ENCODE results near the gene GLT8D2.

The GLT8D2 gene

GRCh38 chr12:104000807-104001434, 49.1 kb downstream of the GLT8D2 start:
- DNase-seq (ENCODE audit: low read depth): peak; percentile 8

- DNase-seq (ENCODE audit: low read depth): no peak
Observed at GRCh38 chr12:103998976-103999375, 51.0 kb downstream of the GLT8D2 start.

- DNase-seq (ENCODE audit: low read depth): no peak
Observed at GRCh38 chr12:103997286-103997900, 52.6 kb downstream of the GLT8D2 start.

GRCh38 chr12:103996595-103996994, 53.4 kb downstream of the GLT8D2 start:
- no peak for DNase-seq (ENCODE audit: low read depth)

- DNase-seq (ENCODE audit: low read depth): no peak
Observed at GRCh38 chr12:103994235-103994634, 55.8 kb downstream of the GLT8D2 start.

GRCh38 chr12:103986829-103987228, 63.2 kb downstream of the GLT8D2 start:
- DNase-seq (ENCODE audit: low read depth): peak; percentile 76

GRCh38 chr12:103978384-103978982, 71.5 kb downstream of the GLT8D2 start:
- DNase-seq (ENCODE audit: low read depth): no peak

GRCh38 chr12:103975368-103975767, 74.6 kb downstream of the GLT8D2 start:
- DNase-seq (ENCODE audit: low read depth): no peak

GRCh38 chr12:103973909-103974308, 76.1 kb downstream of the GLT8D2 start:
- DNase-seq (ENCODE audit: low read depth): no peak

- DNase-seq (ENCODE audit: low read depth): peak; percentile 57
Observed at GRCh38 chr12:103969391-103969790, 80.6 kb downstream of the GLT8D2 start.

GRCh38 chr12:103966736-103967135, 83.3 kb downstream of the GLT8D2 start:
- DNase-seq (ENCODE audit: low read depth): no peak

- peak; percentile 99 for DNase-seq (ENCODE audit: low read depth)
Observed at GRCh38 chr12:103965590-103966504, 84.1 kb downstream of the GLT8D2 start, which contains the start of gene TDG. TDG (plus strand) TSS chr12:103965872; CDS start chr12:103966038, 166 bp downstream.

GRCh38 chr12:103965255-103965589, 84.8 kb downstream of the GLT8D2 start:
- DNase-seq (ENCODE audit: low read depth): no peak

GRCh38 chr12:103964805-103965204, 85.2 kb downstream of the GLT8D2 start:
- no peak for DNase-seq (ENCODE audit: low read depth)

- DNase-seq (ENCODE audit: low read depth): no peak
Observed at GRCh38 chr12:103962493-103962892, 87.5 kb downstream of the GLT8D2 start.

GRCh38 chr12:103960616-103961227, 89.3 kb downstream of the GLT8D2 start:
- no peak for DNase-seq (ENCODE audit: low read depth)

- no peak for DNase-seq (ENCODE audit: low read depth)
Observed at GRCh38 chr12:103958621-103959020, 91.4 kb downstream of the GLT8D2 start.

- no peak for DNase-seq (ENCODE audit: low read depth)
Observed at GRCh38 chr12:103957865-103958388, 92.1 kb downstream of the GLT8D2 start.

GRCh38 chr12:103956509-103957027, 93.4 kb downstream of the GLT8D2 start:
- no peak for DNase-seq (ENCODE audit: low read depth)

GRCh38 chr12:103955811-103956508, 94.0 kb downstream of the GLT8D2 start:
- peak; percentile 70 for DNase-seq (ENCODE audit: low read depth)

GRCh38 chr12:103952497-103952896, 97.5 kb downstream of the GLT8D2 start:
- no peak for DNase-seq (ENCODE audit: low read depth)

Data from iris pigment epithelial cell (primary cell).